H1 (cell line): ENCODE results near the gene GLRA1. TPM values are rescaled to one million over a fixed set of nuclear protein-coding genes. Genes with fewer than 3 reads are reported as not detected.

Source experiments
- ATF2 ChIP-seq: IDR thresholded peaks from 2 replicates; pipeline ENCODE4 v1.6.1; 2012; ENCODE audit warnings: low read length, inconsistent platforms
- ATF3 ChIP-seq: IDR thresholded peaks from 2 replicates; pipeline ENCODE4 v1.6.1; 2011; ENCODE audit warnings: low read depth, mild to moderate bottlenecking, low read length; ENCODE audit not compliant: insufficient read depth
- BACH1 ChIP-seq: IDR thresholded peaks from 2 replicates; pipeline ENCODE4 v1.6.1; 2012; ENCODE audit warnings: low read length, improper control_type of control experiment
- BCL11A ChIP-seq, 2 experiments: IDR thresholded peaks; one replicate each; pipeline ENCODE4 v1.6.1; 2011; ENCODE audit warnings: low read depth in 2 of 2, low read length in 2 of 2, mild to moderate bottlenecking in 2 of 2
- CEBPB ChIP-seq: IDR thresholded peaks from 2 replicates; pipeline ENCODE4 v1.6.1; 2012; ENCODE audit warnings: low read depth, low read length
- CHD2 ChIP-seq: IDR thresholded peaks from 2 replicates; pipeline ENCODE4 v1.6.1; 2012; ENCODE audit warnings: low read length, improper control_type of control experiment
- CREB1 ChIP-seq: IDR thresholded peaks from 2 replicates; pipeline ENCODE4 v1.6.1; 2012; ENCODE audit warnings: inconsistent platforms
- CTCF ChIP-seq, 3 experiments: IDR thresholded peaks; 1 replicate in 2 of 3; 2 replicates in 1 of 3; pipeline versions ENCODE4 v1.5.1 to v1.6.1; 2011; ENCODE audit warnings: low read length in 3 of 3, mild to moderate bottlenecking in 3 of 3, inconsistent platforms in 2 of 3, low read depth in 1 of 3, moderate library complexity in 1 of 3; ENCODE audit not compliant: insufficient read depth in 1 of 3; ENCODE audit errors: control extremely low read depth in 1 of 3
- GABPA ChIP-seq: IDR thresholded peaks from 2 replicates; pipeline ENCODE4 v1.6.1; 2011; ENCODE audit warnings: mild to moderate bottlenecking, low read length, moderate library complexity, borderline replicate concordance; ENCODE audit not compliant: insufficient read depth
- GTF2F1 ChIP-seq: IDR thresholded peaks from 2 replicates; pipeline ENCODE4 v1.6.1; 2012; ENCODE audit warnings: low read depth, low read length, improper control_type of control experiment, borderline replicate concordance
- JUN ChIP-seq: IDR thresholded peaks from 2 replicates; pipeline ENCODE4 v1.6.1; 2011; ENCODE audit warnings: low read depth, mild to moderate bottlenecking, improper control_type of control experiment, low read length
- JUND ChIP-seq: IDR thresholded peaks from 2 replicates; pipeline ENCODE4 v1.6.1; 2011; ENCODE audit warnings: mild to moderate bottlenecking, improper control_type of control experiment, low read length
- KDM5A ChIP-seq: fragments of 200-600 bp; IDR thresholded peaks from 2 replicates; pipeline ENCODE4 v1.7.1; 2012; ENCODE audit warnings: mild to moderate bottlenecking, low read length, inconsistent platforms, mixed read lengths
- NRF1 ChIP-seq: IDR thresholded peaks from 2 replicates; pipeline ENCODE4 v1.6.1; 2011; ENCODE audit warnings: mild to moderate bottlenecking, low read depth, low read length, improper control_type of control experiment
- POLR2AphosphoS5 ChIP-seq: IDR thresholded peaks from 2 replicates; pipeline ENCODE4 v1.6.1; 2011; ENCODE audit warnings: low read depth, low read length
- RFX5 ChIP-seq: IDR thresholded peaks from 2 replicates; pipeline ENCODE4 v1.6.1; 2011; ENCODE audit warnings: low read depth, low read length, improper control_type of control experiment, borderline replicate concordance
- RNF2 ChIP-seq: fragments of 200-900, 300-1000 bp; sonication (generic); IDR thresholded peaks from 2 replicates; pipeline ENCODE4 v1.7.1; 2016; ENCODE audit warnings: borderline replicate concordance, low read depth, mild to moderate bottlenecking, antibody characterized with exemption, low read length; ENCODE audit not compliant: poor library complexity, severe bottlenecking; ENCODE audit errors: missing control alignments
- SP4 ChIP-seq: IDR thresholded peaks from 2 replicates; pipeline ENCODE4 v1.6.1; 2012; ENCODE audit warnings: low read length, inconsistent platforms
- SRF ChIP-seq: IDR thresholded peaks from 2 replicates; pipeline ENCODE4 v1.6.1; 2011; ENCODE audit warnings: mild to moderate bottlenecking, low read depth, low read length, moderate library complexity
- TBP ChIP-seq: IDR thresholded peaks from 2 replicates; pipeline ENCODE4 v1.6.1; 2011; ENCODE audit warnings: low read depth, low read length, improper control_type of control experiment
- USF2 ChIP-seq: IDR thresholded peaks from 2 replicates; pipeline ENCODE4 v1.6.1; 2011; ENCODE audit warnings: low read length, improper control_type of control experiment
- polyA plus RNA-seq, 7 experiments: library from polyadenylated mRNA; depleted of rRNA in 3 of 7; stranded (reverse) in 5 of 7; unstranded in 2 of 7; fragments of >200 nt in 5 of 7; fragments of 200-250 nt in 2 of 7; gene quantifications; 1 replicate in 5 of 7; 2 replicates in 1 of 7; 4 replicates in 1 of 7; pipeline versions ENCODE4 v1.2.1 to v1.2.3, GENCODE V29; 2011 to 2013; ENCODE audit warnings: missing spikeins in 2 of 7, mixed read lengths in 2 of 7
- total RNA-seq: library from RNA; stranded (reverse); fragmentation: NEBNext Ultra II Directional; extraction: Animal tissue kit (Norgen Biotek cat#: 25700); gene quantifications from 2 replicates; pipeline ENCODE4 v1.2.1, GENCODE V29; 2021

Gene GLRA1
- total and polyA plus RNA-seq, 2 of the 8 experiments (the other 6 are each of a cell fraction or from before 2014, with no cell fraction given) = not detected

GRCh38 chr5:151903243-151903653 lies 21.4 kb downstream of the GLRA1 start (continued):
- TF ChIP-seq CTCF (IDR thresholded peaks at IDR 0.05; ENCODE audit: control extremely low read depth in 1 of 3, insufficient read depth in 1 of 3, low read depth in 1 of 3, low read length in 3 of 3) (no peak), POLR2AphosphoS5 (peak; percentile 39; the same call in 1 of the 2 replicates), JUND (no peak), GTF2F1 (no peak), TBP (no peak), RFX5 (no peak), CREB1 (no peak), ATF3 (no peak), BCL11A (IDR thresholded peaks at IDR 0.05; ENCODE audit: low read depth in 2 of 2, low read length in 2 of 2) (peak in 1 of 2 experiments; percentile 66), SRF (no peak), SP4 (no peak), ATF2 (no peak), KDM5A (no peak), RNF2 (no peak), USF2 (no peak), CHD2 (no peak), CEBPB (peak; percentile 98), JUN (no peak), BACH1 (no peak), GABPA (no peak), NRF1 (no peak)
